Colon (tissue), 2 donors: ENCODE data around the gene SLC12A7.
A peak's percentile ranks its signal among the peaks of the same experiment; 100 is the strongest.
"Not testable (repeated sequence)": the region's sequence is repeated elsewhere in the genome, so short reads cannot be mapped to it uniquely, and the experiment has no call there.

Experiments used
- FAIRE-seq: peaks from 2 replicates; lab custom pipeline; 2012; peaks lifted over from hg19 to GRCh38; lab: Jason Lieb, UNC
- donor health status: control.
- donor health status: control.

SLC12A7 gene

DNA sequence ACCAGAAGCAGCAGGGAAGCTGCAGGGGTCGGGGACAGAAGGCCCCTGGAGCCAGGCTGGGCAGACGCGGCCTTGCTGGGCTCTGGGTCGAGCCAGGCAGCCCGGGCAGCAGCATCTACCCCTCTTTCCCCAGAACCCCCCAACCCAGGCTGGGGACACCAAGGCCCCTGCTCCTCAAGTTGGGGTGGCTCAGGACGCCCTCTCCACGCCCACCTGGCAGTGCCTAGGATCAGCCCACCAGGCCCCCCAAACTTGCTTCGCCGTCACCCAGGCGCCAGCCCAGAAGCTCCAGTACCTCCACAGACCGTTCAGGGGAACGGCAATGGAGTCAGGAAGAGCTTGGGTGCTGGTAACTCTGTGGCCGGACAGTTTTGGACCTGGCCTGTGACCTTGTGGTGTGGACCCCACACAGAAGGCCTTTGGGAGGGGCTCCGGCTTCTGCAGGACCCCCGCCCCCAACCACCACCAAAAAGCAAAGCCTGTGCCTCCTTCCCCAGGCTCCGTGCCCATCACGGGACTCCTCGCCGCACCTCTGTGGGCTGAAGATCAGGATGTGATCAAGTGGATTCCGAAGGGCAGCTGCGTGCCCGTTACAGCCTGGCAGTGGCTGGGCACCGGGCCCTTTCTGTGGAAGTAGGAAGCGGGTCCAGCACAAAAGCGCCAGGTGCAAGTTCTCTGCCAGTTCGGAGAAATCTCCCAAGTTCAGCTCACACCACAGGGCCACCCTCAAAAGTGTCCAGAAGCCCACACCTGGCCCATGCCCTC is 2.1 kb downstream of the SLC12A7 start:
- no peak for FAIRE-seq

DNA sequence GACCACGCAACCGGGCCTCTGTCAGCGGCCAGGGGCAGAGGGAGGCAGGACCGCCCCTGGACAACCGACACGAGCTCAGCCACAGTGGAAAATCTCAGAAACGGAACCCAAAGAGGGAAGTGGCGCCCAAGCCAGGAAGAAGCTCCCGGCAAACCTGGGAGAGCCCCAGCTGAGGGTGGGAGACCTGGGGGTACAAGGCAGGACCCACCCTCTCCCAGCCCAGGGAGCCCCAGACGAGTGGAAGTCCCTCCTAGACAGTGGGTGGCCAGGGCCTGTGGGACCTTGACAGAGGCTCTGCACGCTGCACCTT is 3.0 kb downstream of the SLC12A7 start:
- FAIRE-seq: no peak

DNA sequence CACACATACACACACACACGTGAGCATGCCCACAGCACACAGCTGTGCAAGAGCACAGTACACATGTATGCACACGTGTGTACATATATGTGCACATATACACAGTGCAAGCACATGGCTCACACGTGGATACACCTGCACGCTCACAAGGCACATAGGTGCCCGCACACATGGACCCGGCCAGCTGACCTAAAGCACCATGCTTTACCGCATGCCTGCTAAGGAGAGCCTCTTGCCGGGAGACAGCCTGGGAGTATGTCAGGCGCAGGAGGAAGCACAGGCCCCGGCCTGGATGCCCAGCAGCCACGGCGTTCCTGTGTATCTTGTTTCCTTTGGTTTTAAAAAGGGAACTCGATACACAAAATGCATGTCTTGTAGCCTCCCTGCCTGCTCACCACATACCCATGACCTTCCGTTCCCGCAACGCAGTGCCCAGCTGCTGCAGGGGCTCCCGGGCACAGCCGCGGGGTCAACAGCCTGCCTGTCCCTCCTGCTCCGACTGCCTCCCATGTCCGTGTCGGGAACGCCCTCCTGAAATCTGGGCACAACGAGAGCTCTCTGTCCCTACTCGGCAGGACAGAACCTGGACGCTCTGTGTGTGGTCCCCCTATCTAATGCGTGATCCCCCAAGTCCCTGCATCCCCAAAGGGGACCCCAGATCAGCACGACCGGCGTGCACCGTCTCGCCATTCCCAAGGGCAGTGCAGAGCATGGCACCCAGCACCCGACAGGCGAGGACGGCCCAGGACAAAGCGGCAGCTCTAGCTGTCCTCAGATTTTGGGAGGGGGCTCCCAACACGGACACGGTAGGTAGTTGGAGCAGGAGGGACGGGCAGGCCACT is 3.6 kb downstream of the SLC12A7 start:
- FAIRE-seq: no peak

DNA sequence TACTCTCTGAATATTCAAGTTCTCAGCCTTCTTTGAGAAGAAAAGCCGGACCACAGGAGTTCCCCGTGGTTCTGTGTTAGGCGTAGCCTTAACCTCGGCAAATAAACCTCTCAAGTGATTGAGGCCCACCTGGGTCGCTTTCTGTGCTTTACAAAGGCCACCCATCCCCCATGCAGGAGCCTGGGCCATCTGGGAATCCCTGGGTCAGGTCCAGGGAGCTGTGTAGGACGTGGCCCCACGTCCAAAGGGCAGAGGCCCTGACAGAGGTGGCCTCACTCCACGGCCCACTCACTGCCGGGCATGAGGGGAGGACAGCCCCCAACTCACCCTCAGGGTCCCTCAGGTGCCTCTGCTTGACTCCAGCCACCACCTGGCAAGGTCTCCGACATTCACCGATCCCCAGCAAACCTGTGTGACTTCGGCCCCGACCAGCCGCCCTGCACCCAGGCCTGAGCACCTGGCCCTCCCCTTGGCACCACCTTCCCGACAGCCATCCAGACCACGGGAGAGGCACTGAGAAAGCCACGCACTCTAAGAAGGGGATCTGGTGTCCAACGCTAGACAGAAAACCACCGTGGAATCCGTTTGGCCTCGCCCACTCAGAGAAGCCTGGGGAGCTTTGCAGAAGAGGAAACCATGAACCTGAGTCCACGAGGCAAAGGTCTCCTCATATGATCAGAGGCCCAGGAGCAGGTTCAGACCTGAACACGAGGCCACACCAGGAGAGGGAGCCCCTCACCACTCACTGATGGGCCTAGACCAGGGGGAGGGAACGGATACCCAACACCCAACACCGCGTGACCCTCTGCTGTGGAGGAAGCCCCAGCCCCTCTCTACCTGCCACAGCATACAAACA is 4.5 kb downstream of the SLC12A7 start:
- no peak for FAIRE-seq

DNA sequence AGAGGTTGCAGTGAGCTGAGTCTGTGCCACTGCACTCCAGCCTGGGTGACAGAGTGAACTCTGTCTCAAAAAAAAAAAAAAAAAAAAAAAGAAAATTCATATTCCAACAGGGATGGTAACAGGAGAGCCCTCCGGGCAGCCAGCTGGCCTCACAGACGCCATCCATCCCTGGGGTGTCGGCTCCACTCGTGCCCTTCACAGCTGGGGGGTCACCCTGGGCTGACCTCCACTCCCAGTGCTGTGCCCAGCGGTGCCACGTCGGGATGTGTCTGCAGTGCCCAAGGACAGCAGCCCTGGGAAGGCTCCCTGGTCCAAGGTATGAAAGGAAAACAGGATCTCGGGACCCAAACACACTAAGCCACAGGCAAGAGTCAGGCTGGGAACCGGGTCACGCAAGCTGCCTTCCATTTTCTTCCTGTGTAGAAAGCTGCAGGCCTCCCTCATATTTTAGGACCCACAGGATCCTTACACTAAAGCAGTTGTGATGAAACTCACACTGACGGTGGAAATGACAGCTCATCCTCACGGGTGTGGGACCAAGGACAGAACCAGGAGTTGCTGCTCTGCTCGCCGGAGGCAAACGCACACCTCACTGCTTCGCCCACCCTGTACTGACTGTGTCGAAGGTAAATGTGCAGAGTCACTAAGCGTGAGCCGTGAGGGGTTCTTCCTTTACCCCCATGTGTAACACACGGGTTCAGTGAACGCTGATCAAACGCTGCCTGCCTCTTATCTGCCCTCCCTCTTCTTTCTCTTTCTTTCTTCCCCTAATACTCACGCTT is 5.3 kb downstream of the SLC12A7 start:
- FAIRE-seq: no peak

DNA sequence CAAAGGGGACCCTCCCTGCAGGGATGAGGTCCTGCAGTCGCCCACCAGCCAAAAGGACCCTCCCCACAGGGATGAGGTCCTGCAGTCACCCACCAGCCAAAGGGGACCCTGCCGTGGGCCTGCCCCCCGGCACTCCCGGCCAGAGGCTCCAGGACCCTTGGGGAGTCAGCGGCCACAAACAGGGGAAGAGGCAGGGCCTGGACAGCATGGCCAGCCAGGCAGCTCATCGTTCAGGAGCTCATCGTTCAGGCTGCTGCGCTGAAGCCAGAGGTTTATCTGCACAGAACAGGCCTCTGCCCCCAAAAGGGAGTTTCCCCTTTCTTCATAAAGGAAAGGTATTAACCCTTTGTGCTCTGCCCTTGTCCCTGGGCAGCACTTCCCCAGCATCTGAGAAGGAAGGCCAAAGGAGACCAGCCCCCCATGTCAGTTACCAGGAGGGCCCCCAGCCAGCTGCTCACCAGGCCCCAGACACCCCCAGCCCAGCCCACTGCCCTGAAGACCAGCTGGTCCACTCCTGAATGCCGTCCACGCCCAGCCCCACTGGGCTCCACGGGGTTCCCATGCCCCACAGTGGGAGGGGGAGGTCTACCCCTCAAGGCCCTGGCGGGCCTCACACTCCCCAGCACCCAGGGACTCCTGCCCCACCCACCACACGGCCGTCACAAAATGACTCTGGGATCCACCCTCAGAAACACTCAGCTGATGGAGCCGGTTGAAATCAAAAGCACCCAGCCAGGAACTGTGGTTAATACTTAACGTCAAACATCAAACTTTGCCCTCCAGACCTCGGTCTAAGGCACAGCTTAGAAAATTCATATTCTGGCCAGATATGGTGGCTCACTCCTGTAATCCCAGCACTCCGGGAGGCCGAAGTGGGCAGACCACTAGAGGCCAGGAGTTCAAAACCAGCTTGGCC is 6.3 kb downstream of the SLC12A7 start:
- FAIRE-seq: peak; percentile 57

DNA sequence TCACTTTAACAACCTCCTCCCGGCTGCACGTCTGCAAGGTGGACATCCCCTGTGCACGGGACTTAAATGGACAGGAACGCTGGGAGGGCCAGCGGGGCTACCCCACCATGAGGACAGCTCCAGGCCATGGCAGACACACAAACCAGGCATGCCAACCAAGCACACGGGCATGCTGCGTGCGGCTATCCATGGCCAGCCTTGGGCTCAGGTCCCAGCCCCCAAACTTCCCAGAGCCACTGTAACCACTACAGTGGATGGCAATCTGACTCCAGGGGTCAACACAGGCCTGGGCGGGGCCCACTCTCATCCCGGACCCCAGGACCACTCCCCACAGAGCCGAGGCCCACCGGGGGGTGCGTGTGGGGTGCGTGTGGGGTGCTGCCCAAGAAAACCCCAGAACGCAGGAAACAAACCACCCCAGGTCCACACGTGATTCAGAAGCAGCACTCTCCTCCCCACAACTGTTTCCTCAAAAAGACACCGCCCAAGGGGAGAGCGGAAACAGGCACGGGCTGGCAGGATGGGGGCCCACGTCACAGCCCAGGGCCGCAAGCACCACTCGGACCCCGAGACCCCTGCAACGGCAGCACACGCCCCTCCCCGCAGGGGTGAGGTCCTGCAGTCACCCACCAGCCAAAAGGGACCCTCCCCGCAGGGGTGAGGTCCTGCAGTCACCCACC is 7.4 kb downstream of the SLC12A7 start:
- no peak for FAIRE-seq

DNA sequence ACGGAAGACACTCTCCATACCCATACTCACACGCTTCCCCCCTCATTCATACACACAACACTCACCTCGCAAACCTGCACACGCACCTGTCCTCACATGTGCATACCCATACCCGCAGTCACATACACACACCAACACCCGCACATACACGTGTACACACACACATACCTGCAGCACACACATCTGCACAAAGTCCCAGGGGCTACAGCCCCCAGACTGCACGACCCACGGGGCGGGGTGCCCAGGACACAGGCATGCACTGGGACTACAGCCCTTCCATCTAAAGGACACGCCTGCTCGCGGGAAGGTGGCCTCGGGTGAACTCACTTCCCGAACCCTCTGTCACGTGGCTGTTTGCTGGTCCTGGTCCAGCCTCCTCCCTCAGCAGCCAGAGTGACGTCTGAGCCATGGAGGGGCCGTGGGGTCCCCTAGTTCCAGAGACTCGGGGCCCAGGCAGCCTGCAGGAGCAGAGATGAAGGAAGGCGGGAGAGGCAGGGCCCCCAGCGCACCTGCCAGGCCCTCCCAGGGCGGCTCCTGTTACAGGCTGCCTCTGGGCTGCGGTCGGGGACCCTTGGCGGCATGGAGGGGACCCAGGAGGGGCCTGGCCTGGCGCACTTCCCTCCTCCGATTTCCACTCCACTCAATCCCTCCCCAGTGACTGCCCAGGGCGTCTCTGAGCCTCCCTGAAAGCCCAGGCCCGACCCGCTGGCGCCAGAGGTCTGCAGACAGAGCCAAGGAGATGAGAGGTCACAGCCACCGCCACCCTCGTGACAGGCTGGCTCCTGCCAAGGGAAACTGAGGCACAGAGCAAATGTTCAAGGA is 8.1 kb downstream of the SLC12A7 start:
- no peak for FAIRE-seq

DNA sequence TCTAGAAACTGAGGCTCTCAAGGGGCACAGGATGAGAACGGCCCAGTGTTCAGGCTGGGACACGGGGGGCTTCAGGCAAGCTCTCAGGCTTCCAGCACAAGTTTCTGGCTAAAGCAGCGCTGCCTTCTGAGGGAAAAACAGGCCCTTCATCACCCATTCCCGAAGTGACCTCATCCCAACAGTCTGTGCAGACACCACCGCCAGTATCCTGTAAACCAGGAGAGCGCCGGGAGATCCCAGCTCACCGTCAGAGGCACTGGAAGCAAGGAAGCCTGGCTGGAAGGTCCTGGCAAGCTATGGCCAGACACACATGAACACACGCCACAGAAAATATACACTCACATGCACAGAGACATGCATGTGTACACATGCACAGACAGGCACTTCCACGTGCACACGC is 8.8 kb downstream of the SLC12A7 start:
- FAIRE-seq: no peak

DNA sequence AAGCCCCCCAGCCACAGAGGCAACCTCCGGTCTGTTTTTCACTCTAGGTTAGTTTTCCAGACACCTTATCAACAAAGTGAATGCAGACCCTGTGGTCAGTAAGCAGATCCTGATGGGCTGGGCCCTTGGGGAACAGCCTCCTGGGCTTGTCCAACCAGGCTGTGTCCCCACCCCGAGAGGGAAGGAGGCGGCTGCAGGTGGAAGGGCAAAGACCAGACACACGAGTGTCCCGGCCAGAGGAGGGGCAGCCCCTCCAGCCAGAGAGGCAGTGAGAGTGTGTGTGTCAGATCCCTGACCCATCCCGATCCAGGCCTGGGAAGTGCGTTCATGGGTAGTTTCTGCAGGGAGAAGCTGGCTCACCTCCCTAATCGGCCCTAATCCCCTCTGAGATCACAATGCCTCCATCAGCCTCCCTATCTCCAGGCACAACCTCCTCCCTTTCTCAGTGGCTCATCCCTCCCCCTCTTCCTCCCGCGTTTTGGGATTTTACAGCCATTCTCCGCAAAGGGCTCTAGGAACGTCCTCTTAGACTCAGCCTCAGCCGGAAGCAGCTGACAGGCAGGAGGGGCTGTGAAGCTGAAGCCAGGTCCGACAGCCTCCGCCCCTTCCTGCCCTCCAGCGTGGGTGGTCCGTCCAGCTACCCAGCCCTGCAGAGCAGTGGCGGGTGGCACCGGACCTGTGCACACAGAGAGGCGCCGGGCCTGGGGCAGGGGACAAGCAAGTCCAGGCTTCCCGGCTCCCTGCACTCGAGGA is 9.7 kb downstream of the SLC12A7 start:
- no peak for FAIRE-seq

DNA sequence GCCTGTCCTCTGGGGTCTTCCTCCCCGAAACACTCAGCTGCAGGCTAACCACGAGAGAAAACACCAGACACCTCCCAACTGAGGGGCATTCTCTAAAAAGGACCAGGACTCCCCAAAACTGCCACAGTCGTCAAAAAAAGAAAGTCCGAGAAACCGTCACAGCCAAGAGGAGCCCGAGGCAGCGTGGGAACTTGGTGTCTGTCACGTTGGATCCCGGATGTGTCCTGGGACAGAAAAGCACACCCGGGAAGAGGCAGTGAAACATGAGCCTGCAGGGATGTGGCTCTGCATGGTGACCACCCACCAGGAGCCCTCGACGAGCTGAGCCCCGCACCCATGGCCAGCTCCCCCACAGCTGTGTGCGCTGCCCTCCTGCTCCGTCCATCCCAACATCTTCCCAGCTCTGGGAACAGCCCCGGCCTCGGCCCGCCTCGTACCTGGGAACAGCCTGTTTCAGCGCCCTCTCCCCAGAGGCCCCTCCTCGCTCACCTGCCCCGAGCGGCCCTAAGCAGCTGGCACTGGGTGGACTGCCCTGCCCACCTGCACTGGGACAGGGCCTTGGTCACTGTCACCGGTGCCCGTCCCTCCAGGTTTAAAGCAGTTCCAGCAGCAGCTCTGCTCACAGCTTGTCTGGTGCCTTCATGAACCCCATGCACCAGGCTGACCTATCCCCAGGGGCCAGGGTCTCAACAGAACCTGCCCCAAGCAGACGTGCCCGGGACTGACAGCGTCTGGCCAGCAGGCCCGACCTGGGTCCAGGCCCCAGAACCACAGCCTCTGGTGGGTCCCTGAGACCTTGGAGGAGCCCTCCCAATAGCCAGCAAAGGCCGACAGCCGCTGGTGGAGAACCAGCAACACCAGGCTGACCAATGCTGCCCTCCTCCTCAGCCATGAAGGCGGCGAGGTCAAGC is 10.9 kb downstream of the SLC12A7 start:
- no peak for FAIRE-seq

DNA sequence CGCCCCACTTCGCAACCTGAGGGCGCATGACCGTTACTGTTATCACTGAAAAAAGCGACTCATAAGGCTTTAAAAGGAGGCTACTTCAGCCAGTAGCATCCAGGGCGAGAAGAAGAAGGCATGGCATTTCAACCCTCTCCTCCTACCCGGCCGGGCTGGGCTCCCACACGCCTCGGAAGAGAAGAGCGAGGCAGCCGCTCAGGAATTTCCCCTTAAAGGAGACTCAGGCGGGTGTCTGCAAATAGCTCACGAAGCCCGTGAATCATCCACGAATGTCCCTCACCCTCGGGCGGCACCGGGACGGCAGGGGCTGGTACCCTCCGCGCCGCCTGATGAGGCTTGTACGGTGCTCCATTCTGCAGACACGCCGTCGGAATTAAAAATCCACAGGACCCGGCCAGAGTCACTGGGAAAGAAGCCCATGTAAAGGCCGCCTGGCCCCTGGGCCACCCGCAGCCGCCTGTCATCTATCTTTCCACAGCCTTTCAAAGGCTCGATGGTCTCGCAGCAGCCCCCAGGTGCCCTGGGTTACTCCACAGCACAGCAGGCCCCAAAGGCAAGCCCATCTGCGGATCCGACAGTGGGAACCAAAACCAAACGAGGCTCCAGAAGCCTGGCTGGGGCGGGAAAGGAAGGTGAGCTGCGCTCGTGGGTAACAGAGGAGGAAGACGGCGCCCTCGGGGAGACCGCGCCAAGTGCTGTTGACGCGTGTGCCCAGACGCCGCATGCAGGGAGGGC is 11.8 kb downstream of the SLC12A7 start:
- FAIRE-seq: no peak

DNA sequence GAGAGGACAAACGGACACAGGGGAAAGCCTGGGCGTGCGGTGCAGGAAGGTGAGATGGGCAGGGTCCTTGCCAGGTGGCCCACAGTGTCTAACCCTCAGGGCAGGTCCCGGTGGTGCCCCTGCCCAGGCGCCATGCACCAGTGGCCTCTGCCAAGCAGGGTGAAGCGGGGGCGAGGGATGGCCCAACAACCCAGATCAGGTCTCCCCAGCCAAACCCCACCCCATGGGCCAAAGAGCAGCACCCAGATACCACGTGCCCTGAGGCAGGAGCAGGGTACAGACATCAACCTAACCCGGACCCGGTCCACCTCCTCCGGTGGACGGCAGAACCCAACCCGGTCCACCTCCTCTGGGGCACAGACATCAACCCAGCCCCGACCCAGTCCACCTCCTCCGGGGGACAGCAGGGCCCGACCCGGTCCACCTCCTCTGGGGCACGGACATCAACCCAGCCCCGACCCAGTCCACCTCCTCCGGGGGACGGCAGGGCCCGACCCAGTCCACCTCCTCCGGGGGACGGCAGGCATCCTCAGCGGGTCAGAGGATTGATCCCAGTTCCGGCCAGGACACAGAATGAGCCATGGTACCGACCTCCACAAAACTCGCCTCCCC is 12.8 kb downstream of the SLC12A7 start:
- no peak for FAIRE-seq

DNA sequence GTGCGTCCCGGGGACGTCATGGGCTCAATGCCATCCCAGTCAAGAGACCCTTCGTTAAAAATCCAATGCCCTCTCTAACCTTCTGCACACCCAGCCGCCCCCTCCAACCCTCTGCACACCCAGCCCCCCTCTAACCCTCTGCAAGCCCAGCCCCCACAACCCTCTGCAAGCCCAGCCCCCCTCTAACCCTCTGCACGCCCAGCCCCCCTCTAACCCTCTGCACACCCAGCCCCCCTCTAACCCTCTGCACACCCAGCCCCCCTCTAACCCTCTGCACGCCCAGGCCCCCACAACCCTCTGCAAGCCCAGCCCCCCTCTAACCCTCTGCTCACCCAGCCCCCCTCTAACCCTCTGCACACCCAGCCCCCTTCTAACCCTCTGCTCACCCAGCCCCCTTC is 13.9 kb downstream of the SLC12A7 start:
- not testable (repeated sequence) for FAIRE-seq

DNA sequence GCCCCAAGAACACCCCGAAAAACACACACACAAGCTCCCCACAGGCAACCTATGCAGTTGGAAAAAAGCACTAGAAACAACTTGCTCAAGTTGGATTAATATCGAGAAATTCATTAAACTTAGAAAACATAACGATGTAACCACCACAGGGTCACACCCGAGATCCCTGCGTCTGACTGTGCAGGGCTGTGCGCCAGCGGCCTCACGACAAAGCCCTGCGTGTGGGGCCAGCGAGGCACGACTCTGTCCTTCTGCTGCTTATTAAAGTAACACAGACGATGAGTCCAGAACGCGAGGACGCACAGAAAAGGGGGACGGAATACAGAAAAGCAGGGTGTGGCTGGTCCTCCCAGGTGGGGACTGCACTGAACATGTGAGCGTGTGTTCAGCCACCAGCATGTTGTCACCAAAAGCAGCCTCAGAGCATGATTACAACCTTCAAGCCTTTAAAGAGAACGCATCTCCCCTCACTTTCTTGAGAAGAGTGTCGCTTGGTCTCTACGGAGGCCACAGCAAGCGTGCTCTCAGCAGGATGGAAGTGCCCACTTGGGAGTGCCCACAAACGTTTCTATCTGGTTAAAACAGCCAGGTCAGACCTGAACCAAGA is 14.4 kb downstream of the SLC12A7 start:
- FAIRE-seq: no peak

DNA sequence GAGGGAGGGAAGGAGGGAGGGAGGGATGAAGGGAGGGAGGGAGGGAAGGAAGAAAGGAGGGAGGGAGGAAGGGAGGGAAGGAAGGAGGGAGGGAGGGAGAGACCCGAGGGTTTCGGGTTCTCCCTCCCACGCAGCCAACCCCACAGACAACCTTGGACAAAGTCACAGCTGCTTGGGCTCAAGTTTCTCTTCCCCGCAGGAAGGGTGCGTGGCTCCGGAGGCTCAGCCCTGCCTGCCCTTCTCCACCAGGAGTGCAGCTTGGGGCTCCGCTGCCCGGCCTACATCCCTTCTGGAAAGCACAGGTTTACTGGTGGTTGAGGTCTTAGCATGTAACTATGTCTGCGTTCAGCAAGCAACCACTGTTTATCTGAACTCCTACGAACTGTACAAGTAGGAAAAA is 15.0 kb downstream of the SLC12A7 start:
- FAIRE-seq: no peak
